HG02938 (cell line): ENCODE results near the gene FASN.
A peak's percentile ranks its signal among the peaks of the same experiment; 100 is the strongest.
"Not testable (repeated sequence)": the region's sequence is repeated elsewhere in the genome, so short reads cannot be mapped to it uniquely, and the experiment has no call there.

Source experiments
- ATAC-seq: cut with Tn5 transposase; IDR thresholded peaks from one replicate; pipeline ENCODE4 v1.9.1; 2021; ENCODE audit warnings: mild to moderate bottlenecking, moderate library complexity; ENCODE audit not compliant: unreplicated experiment

FASN gene

GRCh38 chr17:82098169-82098938 is at the start of gene FASN:
Gene FASN, minus strand, starts transcription at chr17:82098236. Its CDS starts 1,791 bp downstream, at chr17:82096445.
- ATAC-seq = peak; percentile 60

- ATAC-seq = no peak
Measured at GRCh38 chr17:82146663-82147654, 48.9 kb upstream of the FASN start.

- ATAC-seq = no peak
Measured at GRCh38 chr17:82145550-82146155, 47.6 kb upstream of the FASN start.

GRCh38 chr17:82143333-82143732 is 45.3 kb upstream of the FASN start:
- ATAC-seq = no peak

- ATAC-seq = not testable (repeated sequence)
Measured at GRCh38 chr17:82139961-82140360, 41.9 kb upstream of the FASN start.

GRCh38 chr17:82138511-82138992 is 40.5 kb upstream of the FASN start:
- ATAC-seq = no peak

- ATAC-seq = no peak
Measured at GRCh38 chr17:82134101-82134500, 36.1 kb upstream of the FASN start.

GRCh38 chr17:82133166-82133953 is 35.3 kb upstream of the FASN start:
- ATAC-seq = not testable (repeated sequence)

GRCh38 chr17:82129095-82129494 is 31.1 kb upstream of the FASN start:
- ATAC-seq = no peak

- ATAC-seq = no peak
Measured at GRCh38 chr17:82128287-82128686, 30.3 kb upstream of the FASN start.

- no peak for ATAC-seq
Measured at GRCh38 chr17:82127704-82128103, 29.7 kb upstream of the FASN start.

GRCh38 chr17:82127315-82127595 is 29.2 kb upstream of the FASN start:
- ATAC-seq = no peak

GRCh38 chr17:82126556-82127314 is 28.7 kb upstream of the FASN start:
- ATAC-seq = no peak

- no peak for ATAC-seq
Measured at GRCh38 chr17:82124101-82124500, 26.1 kb upstream of the FASN start.

GRCh38 chr17:82121660-82122629 is 23.9 kb upstream of the FASN start:
- ATAC-seq = no peak

- no peak for ATAC-seq
Measured at GRCh38 chr17:82121246-82121645, 23.2 kb upstream of the FASN start.

GRCh38 chr17:82120148-82120547 is 22.1 kb upstream of the FASN start:
- ATAC-seq = no peak

GRCh38 chr17:82118815-82119380 is 20.9 kb upstream of the FASN start:
- ATAC-seq = no peak
